Activated CD8-positive, alpha-beta memory T cell treated with anti-CD3 and anti-CD28 coated beads, Interleukin-2, amount 50 U/mL, for 24 hours (primary cell): ENCODE data around the gene GBP3.
"Not testable (repeated sequence)": the region's sequence is repeated elsewhere in the genome, so short reads cannot be mapped to it uniquely, and the experiment has no call there.

ENCODE experiments used
- DNase-seq: peaks from one replicate; pipeline ENCODE4 v3.0.0-alpha.2; 2020; ENCODE audit errors: extremely low read depth

GBP3 gene

GRCh38 chr1:88976235-88976634, 46.4 kb downstream of the GBP3 start:
- DNase-seq, result no peak

GRCh38 chr1:88974616-88975172, 48.0 kb downstream of the GBP3 start:
- DNase-seq, result not testable (repeated sequence)

- DNase-seq, result no peak
Observed at GRCh38 chr1:88973520-88974137, 49.0 kb downstream of the GBP3 start.

GRCh38 chr1:88961647-88962275, 60.9 kb downstream of the GBP3 start:
- no peak for DNase-seq

GRCh38 chr1:88961081-88961480, 61.6 kb downstream of the GBP3 start:
- DNase-seq, result no peak
